OCI-LY1 (cell line): ENCODE measurements around the gene BBS2.

Experiments
- H2AFZ ChIP-seq: fragments of 200-600 bp; sonication (generic), shearing (Covaris generic); 2 replicates; pipeline ENCODE4 v1.6.0; 2014; ENCODE audit warnings: antibody characterized with exemption, mild to moderate bottlenecking, low read length
- H3F3A ChIP-seq: fragments of 200-600 bp; sonication (generic), shearing (Covaris generic); 2 replicates; pipeline ENCODE4 v1.6.0; 2014; ENCODE audit warnings: mild to moderate bottlenecking, antibody characterized with exemption, low read length, moderate library complexity; ENCODE audit not compliant: insufficient read depth
- H3K27ac ChIP-seq: fragments of 200-600 bp; sonication (generic); 2 replicates; pipeline ENCODE4 v1.5.1; 2014; ENCODE audit warnings: low read length, mixed run types, mild to moderate bottlenecking, low read depth; ENCODE audit not compliant: poor library complexity, severe bottlenecking
- H3K27me3 ChIP-seq: fragments of 200-600 bp; sonication (generic); 2 replicates; pipeline ENCODE4 v1.6.0; 2014; ENCODE audit warnings: antibody characterized with exemption, mild to moderate bottlenecking, low read length, moderate library complexity; ENCODE audit not compliant: insufficient read depth
- H3K36me3 ChIP-seq: fragments of 200-600 bp; sonication (generic); 2 replicates; pipeline ENCODE4 v1.6.1; 2014; ENCODE audit warnings: mild to moderate bottlenecking, antibody characterized with exemption, low read length, moderate library complexity, mixed read lengths; ENCODE audit not compliant: insufficient read depth
- H3K4me1 ChIP-seq: fragments of 200-600 bp; sonication (generic); 2 replicates; pipeline ENCODE4 v1.5.1; 2014; ENCODE audit warnings: mild to moderate bottlenecking, low read length, moderate library complexity; ENCODE audit not compliant: insufficient read depth, severe bottlenecking
- H3K4me2 ChIP-seq: fragments of 200-600 bp; sonication (generic), shearing (Covaris generic); 2 replicates; pipeline ENCODE4 v1.6.1; 2014; ENCODE audit warnings: low read length
- H3K4me3 ChIP-seq: fragments of 200-600 bp; sonication (generic); 2 replicates; pipeline ENCODE4 v1.5.1; 2014; ENCODE audit warnings: low read length, low read depth, mild to moderate bottlenecking, mixed read lengths; ENCODE audit not compliant: poor library complexity, severe bottlenecking
- H3K79me2 ChIP-seq: fragments of 200-600 bp; shearing (Covaris generic); 2 replicates; pipeline ENCODE4 v1.6.1; 2016; ENCODE audit warnings: mixed run types, low read length, mixed read lengths; ENCODE audit not compliant: insufficient read depth
- H3K9ac ChIP-seq: fragments of 200-600 bp; sonication (generic), shearing (Covaris generic); 2 replicates; pipeline ENCODE4 v1.6.1; 2014; ENCODE audit warnings: mild to moderate bottlenecking, low read length, mixed read lengths
- H3K9me2 ChIP-seq: fragments of 200-600 bp; sonication (generic), shearing (Covaris generic); 2 replicates; pipeline ENCODE4 v1.6.1; 2014; ENCODE audit warnings: low read depth, mild to moderate bottlenecking, low read length, mixed read lengths
- H3K9me3 ChIP-seq: fragments of 200-600 bp; shearing (Covaris generic); 2 replicates; pipeline ENCODE4 v1.6.1; 2014; ENCODE audit warnings: low read length, mixed read lengths
- H4K20me1 ChIP-seq: fragments of 200-600 bp; sonication (generic), shearing (Covaris generic); 2 replicates; pipeline ENCODE4 v1.6.0; 2016; ENCODE audit warnings: mild to moderate bottlenecking, low read length; ENCODE audit not compliant: insufficient read depth
- EZH2 ChIP-seq: fragments of 200-600 bp; sonication (generic), shearing (Covaris generic); IDR thresholded peaks from 2 replicates; pipeline ENCODE4 v1.8.0; 2017; ENCODE audit warnings: borderline replicate concordance, mixed run types, mild to moderate bottlenecking, antibody characterized with exemption, low read length, moderate library complexity, mixed read lengths
- TF ChIP-seq, protein P1 (sequence below): fragments of 200-600 bp; sonication (generic), shearing (Covaris generic); IDR thresholded peaks from 2 replicates; pipeline ENCODE4 v1.5.1; 2017; ENCODE audit warnings: mild to moderate bottlenecking, antibody characterized with exemption, low read length, moderate library complexity, mixed read lengths

The BBS2 gene

DNA sequence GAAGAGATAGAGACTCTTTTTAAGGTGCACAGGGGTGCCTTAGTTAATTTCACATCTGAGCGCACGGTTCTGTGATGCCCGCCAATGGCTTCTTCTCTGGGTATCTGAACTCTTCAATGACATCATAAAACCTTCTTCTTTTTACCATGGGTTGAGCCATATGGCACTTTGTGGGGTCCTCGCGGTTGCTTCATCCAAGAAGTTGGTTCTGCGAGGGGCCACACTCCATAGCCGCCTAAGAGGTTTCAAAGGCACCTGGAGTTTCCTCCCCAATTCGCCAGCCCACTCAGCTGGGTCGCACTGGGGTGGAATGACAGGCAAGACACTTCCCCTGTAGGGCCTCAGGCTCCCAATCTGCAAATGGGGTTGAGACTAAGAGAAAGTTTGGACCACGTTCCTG lies 34.6 kb upstream of the BBS2 start:
- Histone ChIP-seq H3K4me3 (no peak overlapping the region), H3K9me3 (no peaks in the 10 kb centered on the region)
- no peak for TF ChIP-seq EZH2
- TF ChIP-seq, protein P1, sequence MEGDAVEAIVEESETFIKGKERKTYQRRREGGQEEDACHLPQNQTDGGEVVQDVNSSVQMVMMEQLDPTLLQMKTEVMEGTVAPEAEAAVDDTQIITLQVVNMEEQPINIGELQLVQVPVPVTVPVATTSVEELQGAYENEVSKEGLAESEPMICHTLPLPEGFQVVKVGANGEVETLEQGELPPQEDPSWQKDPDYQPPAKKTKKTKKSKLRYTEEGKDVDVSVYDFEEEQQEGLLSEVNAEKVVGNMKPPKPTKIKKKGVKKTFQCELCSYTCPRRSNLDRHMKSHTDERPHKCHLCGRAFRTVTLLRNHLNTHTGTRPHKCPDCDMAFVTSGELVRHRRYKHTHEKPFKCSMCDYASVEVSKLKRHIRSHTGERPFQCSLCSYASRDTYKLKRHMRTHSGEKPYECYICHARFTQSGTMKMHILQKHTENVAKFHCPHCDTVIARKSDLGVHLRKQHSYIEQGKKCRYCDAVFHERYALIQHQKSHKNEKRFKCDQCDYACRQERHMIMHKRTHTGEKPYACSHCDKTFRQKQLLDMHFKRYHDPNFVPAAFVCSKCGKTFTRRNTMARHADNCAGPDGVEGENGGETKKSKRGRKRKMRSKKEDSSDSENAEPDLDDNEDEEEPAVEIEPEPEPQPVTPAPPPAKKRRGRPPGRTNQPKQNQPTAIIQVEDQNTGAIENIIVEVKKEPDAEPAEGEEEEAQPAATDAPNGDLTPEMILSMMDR, result no peak

DNA sequence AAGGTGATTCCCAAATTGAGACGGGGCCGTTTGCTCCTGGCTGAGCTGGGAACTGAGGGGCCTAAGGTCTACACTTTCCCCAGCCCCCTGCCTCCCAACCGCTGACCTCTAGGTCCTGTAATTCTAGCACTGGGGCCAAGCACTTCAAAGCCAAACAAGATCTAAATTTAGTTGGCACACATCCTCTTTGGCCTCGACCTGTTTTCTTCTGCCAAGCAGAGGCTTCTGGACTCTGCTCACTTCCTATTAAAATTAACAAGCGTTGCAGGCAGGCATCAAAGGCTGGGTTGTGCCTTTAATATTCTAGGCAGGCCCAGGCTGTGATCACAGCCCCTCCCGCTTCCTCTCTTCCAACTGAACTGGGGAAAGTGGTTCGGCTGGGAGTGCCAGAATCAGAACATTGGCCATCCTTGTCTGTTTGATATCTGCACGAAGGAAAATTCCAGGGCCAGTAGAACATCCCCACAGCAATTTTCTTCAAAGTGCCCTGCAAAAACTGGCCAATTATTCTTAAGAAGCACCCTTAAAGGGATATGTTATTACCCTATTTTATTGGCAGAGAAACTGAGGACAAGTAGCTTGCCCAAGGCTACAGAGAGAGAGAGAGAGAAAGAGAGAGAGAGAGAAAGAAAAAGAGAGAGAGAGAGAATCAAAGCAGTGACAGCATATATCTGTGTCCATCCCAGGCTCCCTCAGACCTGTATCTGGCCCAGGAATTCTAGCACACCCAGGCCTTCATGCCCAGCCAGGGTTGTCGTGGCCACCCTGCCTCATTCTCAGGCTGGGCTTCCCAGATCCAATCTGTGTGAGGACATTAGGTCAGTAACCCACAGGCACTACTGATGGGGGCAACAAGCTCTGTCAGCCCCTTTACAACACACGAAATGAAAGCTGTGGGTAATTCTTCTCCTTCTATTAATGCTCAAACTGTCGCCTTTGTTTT lies 32.2 kb upstream of the BBS2 start:
- Histone ChIP-seq H3K36me3 (no peaks in the 10 kb centered on the region), H3K27me3 (no peaks in the 10 kb centered on the region; the same call in 1 of the 2 replicates), H3K79me2 (no peaks in the 10 kb centered on the region), H3K4me3 (no peak overlapping the region), H3F3A (no peaks in the 10 kb centered on the region), H3K9me3 (no peaks in the 10 kb centered on the region), H3K9ac (no peak overlapping the region), H3K4me1 (peaks cover 4% of the 10 kb centered on the region), H2AFZ (no peak overlapping the region), H4K20me1 (no peaks in the 10 kb centered on the region), H3K4me2 (no peak overlapping the region), H3K9me2 (no peaks in the 10 kb centered on the region), H3K27ac (no peak overlapping the region)
- TF ChIP-seq, protein P1, result no peak
- TF ChIP-seq EZH2, result no peak

More for the DNA sequence above, 34.6 kb upstream of the BBS2 start:
- Histone ChIP-seq H3K4me1 (no peaks in the 10 kb centered on the region), H4K20me1 (no peaks in the 10 kb centered on the region), H3K9ac (no peak overlapping the region), H2AFZ (no peak overlapping the region), H3K79me2 (no peaks in the 10 kb centered on the region), H3K4me2 (no peak overlapping the region), H3K27me3 (no peaks in the 10 kb centered on the region; the same call in 1 of the 2 replicates), H3K27ac (no peak overlapping the region), H3F3A (no peaks in the 10 kb centered on the region), H3K9me2 (no peaks in the 10 kb centered on the region), H3K36me3 (no peaks in the 10 kb centered on the region)

GRCh38 chr16:56549744-56550385 lies 30.0 kb upstream of the BBS2 start:
- Histone ChIP-seq H3K9ac (no peak overlapping the region), H4K20me1 (no peaks in the 10 kb centered on the region)

More at GRCh38 chr16:56549744-56550385, 30.0 kb upstream of the BBS2 start:
- H3K27me3 ChIP-seq, result no peaks in the 10 kb centered on the region; the same call in 1 of the 2 replicates
- H3K9me2 ChIP-seq, result no peaks in the 10 kb centered on the region
- no peak overlapping the region for H3K4me3 ChIP-seq
- H3K79me2 ChIP-seq, result no peaks in the 10 kb centered on the region
- H3K4me1 ChIP-seq, result peaks cover 4% of the 10 kb centered on the region
- no peak overlapping the region for H2AFZ ChIP-seq
- no peak overlapping the region for H3K27ac ChIP-seq
- H3K4me2 ChIP-seq, result no peak overlapping the region
- no peaks in the 10 kb centered on the region for H3K9me3 ChIP-seq
- no peak for TF ChIP-seq EZH2
- TF ChIP-seq, protein P1, result no peak
- H3K36me3 ChIP-seq, result no peaks in the 10 kb centered on the region
- H3F3A ChIP-seq, result no peaks in the 10 kb centered on the region
